H1 (cell line): ENCODE data around the gene IFNA17. TPM values are rescaled to one million over a fixed set of nuclear protein-coding genes. Genes with fewer than 3 reads are reported as not detected.

ENCODE experiments used
- CTBP2 ChIP-seq: IDR thresholded peaks from 2 replicates; pipeline ENCODE4 v1.7.0; 2011; ENCODE audit warnings: borderline replicate concordance, mild to moderate bottlenecking, moderate library complexity, mixed read lengths, low read length; ENCODE audit not compliant: insufficient read depth, insufficient read length
- RXRA ChIP-seq: IDR thresholded peaks from 2 replicates; pipeline ENCODE4 v1.6.1; 2011; ENCODE audit warnings: low read depth, mild to moderate bottlenecking, low read length, moderate library complexity; ENCODE audit not compliant: insufficient read depth
- USF2 ChIP-seq: IDR thresholded peaks from 2 replicates; pipeline ENCODE4 v1.6.1; 2011; ENCODE audit warnings: low read length, improper control_type of control experiment
- YY1 ChIP-seq: IDR thresholded peaks from 2 replicates; pipeline ENCODE4 v1.6.1; 2011; ENCODE audit warnings: low read depth, mild to moderate bottlenecking, low read length
- polyA plus RNA-seq, 7 experiments: library from polyadenylated mRNA; depleted of rRNA in 3 of 7; stranded (reverse) in 5 of 7; unstranded in 2 of 7; fragments of >200 nt in 5 of 7; fragments of 200-250 nt in 2 of 7; gene quantifications; 1 replicate in 5 of 7; 2 replicates in 1 of 7; 4 replicates in 1 of 7; pipeline versions ENCODE4 v1.2.1 to v1.2.3, GENCODE V29; 2011 to 2013; ENCODE audit warnings: missing spikeins in 2 of 7, mixed read lengths in 2 of 7
- total RNA-seq: library from RNA; stranded (reverse); fragmentation: NEBNext Ultra II Directional; extraction: Animal tissue kit (Norgen Biotek cat#: 25700); gene quantifications from 2 replicates; pipeline ENCODE4 v1.2.1, GENCODE V29; 2021

The IFNA17 gene
- total and polyA plus RNA-seq, 2 of the 8 experiments (the other 6 are each of a cell fraction or from before 2014, with no cell fraction given): not detected

GRCh38 chr9:21228122-21228521 is at the start of gene IFNA17 (continued):
- TF ChIP-seq USF2: no peak
- no peak for TF ChIP-seq CTBP2
- no peak for TF ChIP-seq YY1
- no peak for TF ChIP-seq RXRA
